Measurements from ENCODE around the gene EID2B. TPM values are rescaled to one million over a fixed set of nuclear protein-coding genes. Genes with fewer than 3 reads are reported as not detected.

The EID2B gene
- total RNA-seq, 4 donors from 2014 or later = 0.56 to 1.5 (median 1.0) TPM

GRCh38 chr19:39492788-39493187 is 39.9 kb downstream of the EID2B start:
- intact Hi-C loops (cut with DNase I; ENCODE audit: low total_unique reads) = no loop called here
- 79 to 85% methylated on average over 3 of the region's 3 CpGs for WGBS, 2 donors
- no peak for DNase-seq (ENCODE audit: low spot score in 2 of 2)

GRCh38 chr19:39492225-39492624 is 40.4 kb downstream of the EID2B start:
- H3K4me3 ChIP-seq (ENCODE audit: low read depth, poor library complexity, severe bottlenecking) = no peak overlapping the region
- no peak for DNase-seq (ENCODE audit: low spot score in 2 of 2)
- intact Hi-C loops (cut with DNase I; ENCODE audit: low total_unique reads) = no loop called here
- TF ChIP-seq CTCF (IDR thresholded peaks at IDR 0.05) (no peak), POLR2A (IDR thresholded peaks at IDR 0.05) (no peak)
- 84 to 93% methylated on average over 6 of the region's 6 CpGs for WGBS, 2 donors

More at GRCh38 chr19:39492788-39493187, 39.9 kb downstream of the EID2B start:
- H3K4me3 ChIP-seq (ENCODE audit: low read depth, poor library complexity, severe bottlenecking) = no peak overlapping the region
- no peak for TF ChIP-seq CTCF (IDR thresholded peaks at IDR 0.05)
- no peak for TF ChIP-seq POLR2A (IDR thresholded peaks at IDR 0.05)

GRCh38 chr19:39489756-39490155 is 42.9 kb downstream of the EID2B start:
- no peak overlapping the region for H3K4me3 ChIP-seq (ENCODE audit: low read depth, poor library complexity, severe bottlenecking)
- TF ChIP-seq POLR2A (IDR thresholded peaks at IDR 0.05) (no peak), CTCF (IDR thresholded peaks at IDR 0.05) (no peak)
- 86 to 89% methylated on average over 10 of the region's 10 CpGs for WGBS, 2 donors
- DNase-seq (ENCODE audit: low spot score in 2 of 2) = no peak
- intact Hi-C loops (cut with DNase I; ENCODE audit: low total_unique reads) = no loop called here

- 73 to 78% methylated on average over 6 of the region's 6 CpGs for WGBS, 2 donors
- no peak overlapping the region for H3K4me3 ChIP-seq (ENCODE audit: low read depth, poor library complexity, severe bottlenecking)
- intact Hi-C loops (cut with DNase I; ENCODE audit: low total_unique reads) = no loop called here
- no peak for TF ChIP-seq POLR2A (IDR thresholded peaks at IDR 0.05)
- TF ChIP-seq CTCF (IDR thresholded peaks at IDR 0.05) = no peak
- DNase-seq (ENCODE audit: low spot score in 2 of 2) = no peak
These were observed 49.5 kb downstream of the EID2B start for GRCh38 chr19:39483141-39483540.

GRCh38 chr19:39481676-39482075 is 51.0 kb downstream of the EID2B start:
- intact Hi-C loops (cut with DNase I; ENCODE audit: low total_unique reads) = no loop called here
- 69 to 78% methylated on average over 11 of the region's 11 CpGs for WGBS, 2 donors
- H3K4me3 ChIP-seq (ENCODE audit: low read depth, poor library complexity, severe bottlenecking) = peak overlapping the region; percentile 99
- TF ChIP-seq CTCF (IDR thresholded peaks at IDR 0.05) = no peak
- DNase-seq (ENCODE audit: low spot score in 2 of 2) = no peak

- TF ChIP-seq CTCF (IDR thresholded peaks at IDR 0.05) (no peak), POLR2A (IDR thresholded peaks at IDR 0.05) (no peak)
- WGBS, 2 donors = 0 to 1% methylated on average over 12 of the region's 12 CpGs
- intact Hi-C loops (cut with DNase I; ENCODE audit: low total_unique reads) = no loop called here
- H3K4me3 ChIP-seq (ENCODE audit: low read depth, poor library complexity, severe bottlenecking) = peak overlapping the region; percentile 99
- no peak for DNase-seq (ENCODE audit: low spot score in 2 of 2)
These were observed 51.5 kb downstream of the EID2B start for GRCh38 chr19:39481229-39481545.
